NCI-H510A treated with DMSO at 0.1 percent for 48 hours (cell line): ENCODE measurements around the gene BLZF1.
"Not testable (repeated sequence)": the region's sequence is repeated elsewhere in the genome, so short reads cannot be mapped to it uniquely, and the experiment has no call there.

Source experiments
- DNase-seq: peaks from one replicate; lab custom pipeline; 2025; lab: John Stamatoyannopoulos, UW

BLZF1 gene, protein sequence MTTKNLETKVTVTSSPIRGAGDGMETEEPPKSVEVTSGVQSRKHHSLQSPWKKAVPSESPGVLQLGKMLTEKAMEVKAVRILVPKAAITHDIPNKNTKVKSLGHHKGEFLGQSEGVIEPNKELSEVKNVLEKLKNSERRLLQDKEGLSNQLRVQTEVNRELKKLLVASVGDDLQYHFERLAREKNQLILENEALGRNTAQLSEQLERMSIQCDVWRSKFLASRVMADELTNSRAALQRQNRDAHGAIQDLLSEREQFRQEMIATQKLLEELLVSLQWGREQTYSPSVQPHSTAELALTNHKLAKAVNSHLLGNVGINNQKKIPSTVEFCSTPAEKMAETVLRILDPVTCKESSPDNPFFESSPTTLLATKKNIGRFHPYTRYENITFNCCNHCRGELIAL

DNA sequence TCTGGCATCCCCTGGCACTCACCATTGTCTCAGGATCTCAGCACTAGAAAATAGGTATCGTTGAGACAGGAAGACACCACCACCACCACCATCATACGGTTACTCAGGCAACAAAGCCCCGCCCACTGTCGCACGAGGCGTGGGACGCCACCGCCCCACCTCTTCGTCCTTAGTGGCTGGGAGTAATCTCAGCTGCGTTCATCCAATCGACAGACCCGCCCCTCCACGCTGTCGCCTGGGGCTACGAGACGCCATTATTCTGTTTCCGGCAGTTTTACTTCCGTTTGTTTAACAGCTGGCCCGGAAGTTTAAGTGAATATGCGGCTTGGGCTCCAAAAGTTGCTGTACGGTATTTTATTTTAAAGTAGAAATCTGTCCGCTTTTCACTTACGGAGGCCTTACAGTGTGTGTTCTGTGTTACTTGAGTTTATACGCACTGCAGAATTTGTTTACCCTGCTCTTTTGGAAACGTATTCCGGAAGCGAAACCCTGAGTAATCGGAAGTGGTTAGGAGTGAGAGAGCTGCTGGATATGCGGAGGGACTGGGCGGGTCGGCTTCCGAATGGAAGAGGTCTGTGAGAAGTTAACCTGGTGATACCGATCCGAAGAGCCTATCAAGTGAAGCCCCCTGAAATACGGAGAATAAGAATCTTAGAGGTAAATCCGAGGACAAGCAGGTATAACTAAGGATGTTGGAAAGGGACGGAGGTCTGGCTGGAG lies at the start of gene BLZF1, which contains the start of gene NME7:
Gene BLZF1, plus strand, starts transcription at position 510 of the 720 bp plus-strand sequence. CDS start 1,328 bp downstream, outside the sequence.
Gene NME7, minus strand, starts transcription at position 112 of the 720 bp plus-strand sequence. Its CDS starts 87 bp downstream, at position 25.
- peak; percentile 94 for DNase-seq

DNA sequence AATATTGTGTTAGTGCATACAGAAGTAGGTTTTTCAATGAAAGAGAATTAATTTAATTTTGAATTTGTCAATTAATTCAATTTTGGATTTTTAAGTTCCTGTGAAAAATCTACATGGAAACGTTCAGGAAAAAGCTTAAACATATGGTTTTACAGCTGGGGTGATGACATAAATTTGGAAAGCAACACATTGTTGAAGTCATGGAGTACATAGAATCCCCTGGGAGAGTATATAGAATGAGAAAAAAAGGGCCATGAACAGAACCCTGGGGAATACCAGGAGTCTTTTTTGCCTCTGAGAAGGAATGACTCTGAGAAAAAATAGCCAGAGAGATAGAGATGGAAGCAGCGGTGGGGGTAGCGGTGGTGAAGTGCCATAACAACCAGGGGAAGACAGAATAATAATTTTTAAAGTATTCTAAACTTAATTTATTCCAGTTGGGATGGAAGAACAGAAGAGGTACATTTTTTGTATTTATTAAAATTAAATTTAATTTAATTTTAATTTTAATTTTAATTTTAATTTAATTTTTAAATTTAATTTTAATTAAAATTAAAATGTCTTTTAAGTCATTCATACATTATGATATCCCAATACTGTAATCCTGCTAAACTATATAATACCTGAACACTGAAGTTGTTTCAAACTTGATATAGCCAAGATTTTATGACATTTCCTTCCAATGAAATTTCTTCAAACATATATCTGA lies 49.3 kb upstream of the BLZF1 start:
- DNase-seq = no peak

DNA sequence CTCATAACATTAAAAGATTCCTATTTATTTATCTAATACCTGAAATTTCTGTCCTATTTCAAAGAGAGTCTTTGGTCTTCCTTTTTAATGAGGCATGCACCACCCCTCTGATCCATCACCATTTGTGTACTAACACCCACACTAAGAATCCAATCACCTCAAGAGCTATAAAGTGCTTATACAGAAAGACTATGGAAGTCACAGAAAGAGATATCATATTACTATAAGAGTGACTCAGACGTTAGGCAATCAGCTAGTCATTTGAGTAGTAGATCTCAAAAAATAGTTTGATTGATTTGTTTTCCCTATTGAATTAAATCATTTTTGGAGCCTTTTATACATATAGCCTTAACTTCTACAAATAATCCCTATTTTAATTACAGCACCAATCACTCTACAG lies 46.5 kb upstream of the BLZF1 start:
- DNase-seq = peak; percentile 35

DNA sequence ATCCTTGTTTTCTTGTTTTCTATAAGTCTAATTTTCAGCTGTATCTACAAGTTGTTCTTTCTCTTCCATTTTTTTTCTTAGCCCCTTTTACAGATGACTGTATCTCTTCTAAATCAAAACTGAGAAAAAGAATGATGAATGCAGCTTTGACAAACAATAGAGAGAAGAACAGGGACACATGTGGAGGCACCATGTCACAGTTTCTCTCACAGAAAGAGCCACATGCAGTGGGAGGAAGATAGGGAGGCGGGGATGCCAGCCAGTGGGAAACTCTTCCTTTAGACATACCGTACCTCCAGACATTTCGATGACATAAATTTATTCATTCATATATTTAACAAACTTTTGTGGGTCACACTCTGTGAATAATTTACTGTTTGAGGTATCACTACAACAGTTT lies 45.9 kb upstream of the BLZF1 start:
- no peak for DNase-seq

DNA sequence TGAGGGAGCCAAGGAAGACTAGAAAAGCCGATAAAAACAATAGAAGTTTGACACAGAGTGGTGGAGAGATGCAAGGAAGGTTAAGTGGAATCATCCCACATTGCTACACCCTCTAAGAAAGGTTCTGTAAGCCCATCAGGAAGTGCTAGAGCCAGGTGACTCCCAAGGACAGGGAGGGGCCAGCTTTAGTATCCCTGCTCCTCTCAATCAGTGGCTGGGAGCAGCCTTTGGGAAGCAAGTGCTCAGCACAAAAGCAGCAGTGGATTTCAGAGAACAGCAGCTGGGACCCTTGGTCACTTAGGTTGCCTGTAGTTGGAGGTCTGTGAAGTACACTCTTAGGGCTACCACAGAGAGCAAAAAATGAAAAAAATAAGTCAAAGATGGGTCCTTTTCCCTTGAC lies 42.9 kb upstream of the BLZF1 start:
- DNase-seq = no peak

DNA sequence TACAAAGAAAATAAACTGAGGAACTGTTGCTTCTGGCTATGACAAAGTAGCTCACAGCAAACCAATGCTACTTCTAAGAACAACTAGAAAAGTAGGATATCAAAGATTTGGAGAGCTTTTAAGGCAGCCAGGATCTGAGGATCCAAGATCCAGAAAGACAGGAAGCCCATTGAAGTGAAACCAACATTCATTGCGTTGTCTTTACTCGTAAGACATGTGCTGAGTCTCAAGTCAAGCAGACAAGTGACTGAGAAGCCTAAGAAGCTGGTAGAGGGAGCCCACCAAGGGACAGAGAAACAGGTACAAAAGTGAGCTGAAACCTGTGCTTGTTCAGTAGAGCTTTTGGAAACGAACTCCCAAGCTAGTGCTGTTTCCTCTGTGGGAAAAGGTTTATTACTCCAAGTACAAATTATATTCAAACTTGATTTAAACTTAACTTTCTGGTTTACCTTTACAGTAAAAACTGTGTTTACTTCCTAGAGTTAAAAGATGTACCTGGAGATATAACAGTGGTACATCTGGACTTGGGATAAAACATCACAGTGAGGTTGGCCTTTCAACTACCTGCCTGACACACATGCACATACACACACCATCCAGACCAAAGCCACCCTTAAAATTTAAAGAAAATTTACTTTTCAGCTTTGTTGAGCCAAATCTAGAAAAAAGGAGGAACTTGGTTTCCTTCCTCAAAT lies 41.6 kb upstream of the BLZF1 start:
- DNase-seq = no peak

DNA sequence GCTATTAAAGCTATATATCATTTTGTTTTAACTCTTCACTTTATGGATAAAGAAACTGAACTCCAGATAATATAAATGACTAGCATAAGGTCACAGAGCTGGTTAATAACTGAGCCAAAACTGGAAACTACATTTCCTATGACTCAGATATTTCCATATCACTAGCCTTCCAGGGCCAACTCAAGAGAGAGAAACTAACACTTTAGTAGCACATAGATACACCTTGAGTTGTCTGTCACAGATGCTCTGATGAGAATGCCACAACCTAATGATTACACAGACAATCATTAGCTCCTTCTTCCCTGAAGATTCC lies 41.1 kb upstream of the BLZF1 start:
- no peak for DNase-seq

DNA sequence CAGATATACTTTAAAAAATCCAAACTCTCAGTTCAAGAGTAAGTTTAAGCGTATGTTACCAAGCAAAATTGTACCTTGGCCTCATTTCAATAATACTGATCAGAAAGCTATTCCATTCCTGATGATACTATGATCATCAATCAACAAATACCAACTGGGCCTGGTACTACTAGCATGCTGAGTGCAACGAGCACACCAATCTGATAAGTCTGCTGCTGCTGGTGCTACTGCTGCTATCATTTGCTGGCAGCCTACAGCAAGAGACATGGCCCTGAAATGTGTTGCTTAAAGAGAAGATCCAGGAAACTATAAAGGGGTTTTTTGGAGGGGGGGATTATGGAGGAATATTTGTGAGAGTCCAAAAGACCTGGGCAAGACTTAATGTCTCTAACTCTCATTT lies 40.1 kb upstream of the BLZF1 start:
- DNase-seq = no peak

DNA sequence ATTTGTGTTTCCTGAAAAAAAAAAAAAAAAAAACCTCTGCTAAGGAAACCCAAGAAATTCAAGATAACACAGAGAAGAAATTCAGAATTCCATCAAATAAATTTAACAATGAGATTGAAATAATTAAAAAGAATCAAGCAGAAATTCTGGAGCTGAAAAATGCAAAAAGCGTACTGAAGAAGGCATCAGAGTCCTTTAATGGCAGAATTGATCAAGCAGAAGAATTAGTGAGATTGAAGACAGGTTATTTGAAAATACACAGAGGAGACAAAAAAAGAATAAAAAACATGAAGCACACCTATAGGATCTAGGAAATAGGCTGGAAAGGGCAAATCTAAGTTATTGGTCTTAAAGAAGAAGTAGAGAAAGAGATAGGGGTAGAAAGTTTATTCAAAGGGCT lies 38.6 kb upstream of the BLZF1 start:
- no peak for DNase-seq

DNA sequence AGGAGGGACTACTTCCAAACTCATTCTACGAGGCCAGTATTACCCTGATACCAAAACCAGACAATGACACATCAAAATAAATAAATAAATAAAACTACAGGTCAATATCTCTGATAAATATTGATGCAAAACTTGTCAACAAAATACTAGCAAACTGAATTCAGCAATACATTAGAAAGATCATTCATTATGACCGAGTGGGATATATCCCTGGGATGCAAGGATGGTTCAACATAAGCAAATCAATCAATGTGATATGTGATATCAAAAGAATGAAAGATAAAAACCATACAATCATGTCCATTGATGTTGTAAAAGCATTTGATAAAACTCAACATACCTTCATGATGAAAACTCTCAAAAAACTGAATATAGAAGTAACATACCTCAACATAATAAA lies 37.1 kb upstream of the BLZF1 start:
- no peak for DNase-seq

DNA sequence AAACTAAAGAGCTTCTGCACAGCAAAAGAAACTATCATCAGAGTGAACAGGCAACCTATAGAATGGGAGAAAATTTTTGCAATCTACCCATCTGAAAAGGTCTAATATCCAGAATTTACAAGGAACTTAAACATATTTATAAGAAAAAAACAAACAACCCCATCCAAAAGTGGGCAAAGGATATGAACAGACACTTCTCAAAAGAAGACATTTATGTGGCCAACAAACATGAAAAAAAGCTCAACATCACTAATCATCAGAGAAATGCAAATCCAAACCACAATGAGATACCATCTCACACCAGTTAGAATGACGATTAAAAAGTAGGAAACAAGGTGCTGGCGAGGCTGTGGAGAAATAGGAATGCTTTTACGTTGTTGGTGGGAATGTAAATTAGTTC lies 33.3 kb upstream of the BLZF1 start:
- not testable (repeated sequence) for DNase-seq

DNA sequence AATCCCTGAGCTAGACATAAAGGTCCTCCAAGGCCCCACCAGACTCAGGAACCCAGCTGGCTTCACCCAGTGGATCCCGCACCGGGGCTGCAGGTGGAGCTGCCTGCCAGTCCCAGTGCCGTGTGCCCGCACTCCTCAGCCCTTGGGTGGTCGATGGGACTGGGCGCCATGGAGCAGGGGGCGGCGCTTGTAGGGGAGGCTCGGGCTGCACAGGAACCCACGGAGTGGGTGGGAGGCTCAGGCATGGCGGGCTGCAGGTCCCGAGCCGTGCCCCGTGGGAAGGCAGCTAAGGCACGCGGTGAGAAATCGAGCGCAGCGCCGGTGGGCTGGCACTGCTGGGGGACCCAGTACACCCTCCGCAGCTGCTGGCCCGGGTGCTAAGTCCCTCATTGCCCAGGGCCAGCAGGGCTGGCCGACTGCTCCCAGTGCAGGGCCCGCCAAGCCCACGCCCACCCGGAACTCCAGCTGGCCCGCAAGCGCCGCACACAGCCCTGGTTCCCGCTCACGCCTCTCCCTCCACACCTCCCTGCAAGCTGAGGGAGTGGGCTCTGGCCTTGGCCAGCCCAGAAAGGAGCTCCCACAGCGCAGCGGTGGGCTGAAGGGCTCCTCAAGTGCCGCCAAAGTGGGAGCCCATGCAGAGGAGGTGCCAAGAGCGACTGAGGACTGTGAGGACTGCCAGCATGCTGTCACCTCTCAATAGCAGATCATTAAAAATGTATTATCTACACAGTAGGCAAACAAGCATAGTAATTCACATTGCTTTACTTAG lies 30.9 kb upstream of the BLZF1 start:
- not testable (repeated sequence) for DNase-seq

DNA sequence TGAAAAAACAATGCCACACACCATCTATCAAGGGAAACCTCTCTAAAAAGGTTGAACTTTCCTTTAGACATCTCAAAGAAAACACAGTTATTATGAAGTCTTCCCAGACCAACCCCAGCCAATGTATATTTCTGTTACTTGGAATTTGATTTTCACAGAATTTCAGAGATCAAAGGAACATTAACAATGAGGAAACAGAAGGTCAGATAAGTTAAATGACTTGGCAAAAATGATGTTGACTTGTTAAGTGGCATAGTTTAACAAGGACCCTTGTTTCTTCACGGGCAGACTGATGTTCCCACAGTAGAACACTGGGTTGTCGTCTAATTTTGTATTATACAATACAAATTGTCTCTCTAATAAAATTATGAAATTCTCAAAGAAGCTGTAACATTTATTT lies 29.4 kb upstream of the BLZF1 start:
- DNase-seq = no peak

DNA sequence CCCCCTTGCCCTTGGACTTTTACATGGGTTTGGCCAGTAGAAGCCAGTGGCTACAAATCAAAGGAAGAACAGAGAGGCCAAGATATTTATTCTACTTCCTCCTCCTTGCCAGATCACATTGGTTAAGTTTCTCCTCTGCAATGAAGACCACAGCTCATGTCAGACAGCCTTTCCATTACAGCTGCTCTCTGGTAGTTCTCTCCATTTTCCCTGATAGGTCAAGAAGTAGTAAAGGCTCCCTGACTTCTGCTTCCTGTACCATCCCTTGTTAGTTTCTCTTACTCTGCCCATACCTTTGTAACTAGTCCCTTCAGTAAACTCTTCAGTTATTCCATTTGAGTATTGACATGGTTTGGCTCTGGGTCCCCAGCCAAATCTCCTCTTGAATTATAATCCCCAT lies 28.2 kb upstream of the BLZF1 start:
- no peak for DNase-seq

DNA sequence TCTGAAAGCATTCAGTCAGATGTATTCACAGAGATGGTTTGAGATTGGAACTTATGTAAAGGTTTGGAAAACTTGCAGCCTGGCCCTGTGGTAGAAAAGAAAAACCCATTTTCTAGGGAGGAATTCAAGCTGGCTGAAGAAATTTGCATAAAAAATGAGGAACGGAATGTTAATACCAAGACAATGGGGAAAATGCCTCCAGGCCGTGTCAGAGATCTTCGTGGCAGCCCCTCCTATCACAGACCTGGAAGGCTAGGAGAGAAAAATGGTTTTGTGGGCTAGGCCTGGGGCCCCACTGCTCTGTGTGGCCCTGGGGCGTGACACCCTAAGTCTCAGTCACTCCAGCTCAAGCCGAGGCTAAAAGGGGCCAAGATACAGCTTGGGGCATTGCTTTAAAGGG lies 27.1 kb upstream of the BLZF1 start:
- no peak for DNase-seq

DNA sequence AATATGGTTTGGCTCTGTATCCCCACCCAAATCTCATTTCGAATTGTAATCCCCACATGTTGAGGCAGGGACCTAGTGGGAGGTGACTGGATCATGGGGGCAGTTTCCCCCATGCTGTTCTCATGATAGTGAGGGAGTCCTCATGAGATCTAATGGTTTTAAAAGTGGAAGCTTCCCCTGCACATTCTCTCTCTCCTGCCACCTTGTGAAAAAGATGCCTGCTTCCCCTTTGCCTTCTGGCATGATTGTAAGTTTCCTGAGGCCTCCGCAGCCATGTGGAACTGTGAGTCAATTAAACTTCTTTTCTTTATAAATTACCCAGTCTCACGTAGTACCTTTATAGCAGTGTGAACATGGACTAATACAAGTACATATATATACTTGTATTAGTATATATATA lies 25.9 kb upstream of the BLZF1 start:
- DNase-seq = not testable (repeated sequence)

DNA sequence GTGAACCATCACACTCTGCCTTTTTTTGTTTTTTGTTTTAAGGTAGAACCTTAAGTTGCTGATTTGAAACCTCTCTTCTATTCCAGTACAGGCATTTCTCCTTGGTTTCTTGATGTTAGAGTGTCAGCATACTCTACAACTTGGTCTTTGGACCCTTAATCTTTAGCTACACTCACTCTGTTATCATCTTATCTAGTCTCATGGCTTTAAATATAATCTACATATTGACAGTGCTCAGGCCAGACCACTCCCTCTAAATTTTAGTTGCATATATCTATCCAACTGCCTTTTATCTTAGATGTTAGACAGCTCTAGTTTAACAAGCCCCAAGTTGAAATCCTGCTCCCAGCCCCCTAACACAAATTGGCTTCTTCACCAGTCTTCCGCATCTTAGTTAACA lies 22.5 kb upstream of the BLZF1 start:
- DNase-seq = no peak

DNA sequence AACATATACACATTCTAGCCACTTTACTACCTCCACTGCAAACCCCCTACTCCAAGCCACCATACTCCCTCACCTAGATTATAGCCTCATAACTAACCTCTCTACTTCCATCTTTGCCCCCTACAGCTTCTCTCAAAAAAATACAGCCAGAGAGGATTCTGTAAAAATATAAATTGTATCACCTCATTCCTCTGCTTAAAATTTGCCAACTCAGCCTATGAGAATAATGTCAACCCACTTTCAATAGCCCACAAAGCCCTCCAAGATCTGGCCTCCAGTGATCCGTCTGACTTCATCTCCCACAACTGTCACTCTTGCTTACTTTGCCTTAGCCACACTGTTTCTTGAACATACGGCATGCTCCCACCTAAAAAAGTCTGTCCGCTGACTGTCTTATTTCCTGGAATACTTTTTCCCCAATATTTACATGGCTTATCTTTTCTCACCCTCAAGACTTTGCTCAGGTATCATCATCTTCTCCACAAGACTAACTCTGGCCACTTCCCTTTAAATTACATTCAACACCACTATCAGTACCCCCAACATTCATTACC lies 21.9 kb upstream of the BLZF1 start:
- DNase-seq = no peak

DNA sequence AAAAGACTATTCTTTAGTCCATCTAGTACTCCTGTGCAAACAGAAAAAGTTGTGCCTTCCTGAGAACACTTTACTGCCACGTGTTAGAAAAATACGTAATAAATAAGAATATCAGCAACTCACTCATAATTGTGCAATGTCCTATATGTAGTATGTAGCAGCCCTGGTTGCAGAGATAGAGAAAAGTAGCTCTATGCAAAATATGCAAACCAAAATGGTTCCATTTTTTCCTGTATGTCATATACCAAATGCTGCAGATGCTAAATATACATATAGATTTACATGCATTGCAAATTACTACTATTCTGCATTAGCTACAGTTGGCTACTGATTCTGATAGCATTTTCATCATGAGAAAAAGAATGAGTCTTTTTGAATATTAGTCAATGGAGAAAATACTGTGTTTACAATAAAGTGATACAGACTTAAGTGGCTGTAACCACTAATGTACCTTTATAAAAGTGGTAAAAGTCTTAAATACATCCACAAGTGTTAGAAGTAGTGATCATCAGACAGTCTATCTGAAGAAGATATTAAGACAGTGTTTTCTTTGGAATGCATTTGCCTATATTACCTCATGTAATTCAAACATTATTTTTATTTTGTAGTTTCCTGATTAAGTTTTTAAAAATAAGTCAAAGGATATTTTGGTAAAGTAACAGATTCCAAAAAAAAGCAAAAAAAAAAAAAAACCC lies 20.2 kb upstream of the BLZF1 start:
- no peak for DNase-seq

DNA sequence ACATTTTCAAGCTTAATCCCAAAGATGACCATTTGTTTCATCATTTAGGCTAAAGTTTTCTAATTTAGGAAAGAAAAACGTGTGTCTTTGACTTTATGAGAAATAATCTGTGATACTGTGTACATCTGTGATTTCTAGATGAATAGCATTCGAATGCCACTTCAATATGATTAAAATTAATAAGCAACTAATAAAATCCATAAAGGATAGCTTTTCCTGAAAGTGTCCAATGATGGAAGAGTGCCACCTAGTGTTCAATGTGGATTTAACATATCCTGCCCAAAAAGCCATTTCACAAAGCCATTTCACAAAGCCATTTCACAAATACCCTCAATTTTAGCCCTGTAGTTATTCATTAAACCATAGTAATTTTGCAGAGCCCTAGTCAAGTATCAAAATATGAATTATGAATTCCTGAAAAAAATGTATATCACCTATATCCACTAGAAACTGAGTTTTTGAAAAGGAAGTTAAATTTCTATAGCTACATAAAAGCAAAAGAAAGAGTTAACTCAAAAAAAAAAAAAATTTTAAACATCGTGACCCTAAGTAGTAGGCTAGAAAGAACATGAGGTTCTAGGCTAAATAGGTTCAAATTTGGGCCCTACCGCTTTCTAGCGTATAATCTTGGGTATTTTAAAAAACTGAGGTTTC lies 19.5 kb upstream of the BLZF1 start:
- DNase-seq = peak; percentile 75
